Mucosa of gallbladder (tissue), 1 donor: Measurements from ENCODE around the gene HHAT. TPM values are rescaled to one million over a fixed set of nuclear protein-coding genes. Genes with fewer than 3 reads are reported as not detected.

Experiments
- DNase-seq: peaks from one replicate; pipeline ENCODE4 v3.0.0-alpha.2; 2020; ENCODE audit warnings: low spot score
- total RNA-seq: library from RNA; stranded (reverse); gene quantifications from one replicate; pipeline ENCODE4 v1.2.1, GENCODE V29; 2021
- donor health status: DM: no; HTN: no; CAD: no.

HHAT gene
- total RNA-seq, 1 donor from 2014 or later = 14.4 TPM

DNA sequence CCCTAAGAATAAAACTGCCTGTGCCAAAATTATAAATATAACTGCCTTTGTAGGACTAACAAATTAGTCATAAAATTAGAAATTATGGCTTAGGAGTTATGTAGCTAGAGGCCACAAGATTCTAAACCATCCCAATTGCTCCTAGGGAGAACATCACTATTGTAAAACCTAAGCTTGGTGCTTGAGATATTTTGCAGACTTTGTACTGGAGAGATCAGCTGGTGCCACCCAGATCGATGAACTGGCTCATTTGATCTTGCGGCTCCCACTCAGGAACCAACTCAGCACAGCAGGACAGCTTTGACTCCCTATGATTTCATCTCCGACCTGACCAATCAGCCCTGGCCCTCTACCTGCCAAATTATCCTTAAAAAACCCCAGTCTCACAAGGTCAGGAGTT is 30.6 kb downstream of the HHAT start:
- peak; percentile 64 for DNase-seq

DNA sequence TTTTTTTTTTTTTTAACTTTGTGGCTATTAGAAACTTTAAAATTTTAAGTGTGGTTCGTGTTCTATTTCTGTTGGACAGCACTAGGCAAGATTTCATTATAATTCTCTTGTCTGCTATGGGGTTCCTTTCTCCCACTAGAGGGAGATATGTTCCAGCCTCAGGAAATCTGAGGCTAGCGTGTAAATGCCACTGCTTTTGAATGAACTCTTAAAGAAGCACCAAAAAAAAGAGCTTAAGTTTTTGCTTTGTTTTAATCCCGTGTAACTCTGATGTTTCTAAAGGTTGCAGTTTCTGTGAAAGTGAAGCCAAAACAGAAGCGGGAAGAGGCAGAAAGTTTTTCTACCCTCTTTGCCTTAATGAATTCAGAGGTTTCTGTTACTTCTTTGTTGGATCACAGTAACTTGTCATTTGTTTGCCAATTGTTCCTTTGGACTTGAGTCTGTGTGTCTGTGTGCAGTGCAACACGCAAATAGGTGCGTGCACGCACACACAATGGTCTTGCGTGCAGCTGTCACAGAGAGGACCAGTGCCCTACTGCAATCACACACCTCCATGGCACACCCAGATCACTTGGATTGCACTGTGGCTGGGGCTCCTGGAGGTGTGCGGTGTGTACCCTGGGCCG is 32.3 kb downstream of the HHAT start:
- DNase-seq = peak; percentile 19

DNA sequence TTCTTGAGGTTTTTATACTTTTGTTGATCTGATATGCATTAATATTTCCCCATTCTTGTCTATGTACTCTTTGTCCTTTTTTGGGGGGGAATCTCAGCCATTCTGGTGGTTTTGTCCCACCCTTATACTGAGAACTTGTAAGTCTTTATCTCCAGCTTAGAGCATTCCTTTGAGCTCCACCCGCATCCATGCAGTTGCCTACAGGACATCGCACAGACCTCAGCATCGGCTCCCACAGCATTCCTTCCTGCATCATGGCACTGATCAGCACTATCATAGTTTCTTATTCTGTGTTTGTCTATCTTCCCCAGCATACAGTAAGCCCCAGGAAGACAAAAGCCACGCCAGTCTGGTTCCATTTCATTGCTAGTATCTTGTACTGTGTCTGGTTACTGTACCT is 33.0 kb downstream of the HHAT start:
- DNase-seq = no peak

DNA sequence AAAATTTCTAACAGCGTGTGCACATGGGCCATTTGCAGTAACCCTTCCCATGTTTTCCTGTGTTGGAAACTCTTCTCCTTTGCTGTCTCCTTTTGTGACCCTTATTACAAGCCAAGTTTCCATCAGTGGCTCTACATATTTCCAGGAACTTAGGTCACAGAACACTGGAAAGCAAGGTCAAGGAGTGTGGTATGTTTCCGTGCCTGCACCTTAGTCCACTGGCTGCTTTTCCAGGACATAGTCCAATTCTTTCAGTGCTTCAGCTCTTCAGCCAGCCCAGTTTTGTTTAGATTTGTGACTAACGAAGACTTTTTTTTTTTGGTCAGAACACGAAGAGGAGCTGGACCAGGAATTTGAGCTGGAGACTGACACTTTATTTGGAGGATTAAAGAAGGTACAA is 33.8 kb downstream of the HHAT start:
- DNase-seq = peak; percentile 33

DNA sequence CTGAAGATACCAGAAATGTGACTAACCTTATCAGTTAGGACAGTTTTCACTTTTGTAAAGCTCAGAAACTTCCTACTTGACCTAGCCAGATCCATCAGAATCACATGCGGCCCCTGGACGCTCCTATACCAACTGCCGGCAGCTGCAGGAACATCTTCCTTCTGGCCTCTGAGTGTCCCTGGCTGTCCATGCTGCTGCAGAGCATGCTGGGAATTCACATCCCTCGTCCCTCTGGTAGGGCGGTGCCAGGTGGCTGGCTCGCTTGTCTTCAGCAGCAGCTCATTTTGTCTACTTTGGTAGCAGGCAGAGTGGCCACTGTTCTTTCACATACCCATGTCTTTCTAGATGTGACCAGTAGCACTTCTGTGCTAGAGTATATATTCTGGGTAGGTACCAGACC is 34.4 kb downstream of the HHAT start:
- no peak for DNase-seq

DNA sequence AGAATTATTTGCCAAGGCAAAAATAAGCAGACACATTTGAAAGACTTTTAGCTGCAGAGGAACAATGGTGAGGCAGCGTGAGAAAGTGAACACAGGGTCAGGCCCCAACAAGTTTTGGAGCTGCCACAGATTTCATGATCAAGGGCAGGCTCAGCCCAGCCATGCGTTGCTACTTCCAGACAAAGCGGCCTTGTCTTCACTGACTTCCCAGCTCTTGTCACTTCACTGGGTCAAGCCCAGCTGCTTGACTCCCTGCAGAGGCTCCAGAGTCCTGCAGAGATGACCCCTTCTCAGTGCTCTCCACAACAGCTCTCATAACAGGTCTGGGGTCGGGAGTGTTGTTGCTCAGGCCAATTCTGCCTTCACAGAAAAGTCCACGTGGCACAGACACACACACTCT is 35.8 kb downstream of the HHAT start:
- no peak for DNase-seq

DNA sequence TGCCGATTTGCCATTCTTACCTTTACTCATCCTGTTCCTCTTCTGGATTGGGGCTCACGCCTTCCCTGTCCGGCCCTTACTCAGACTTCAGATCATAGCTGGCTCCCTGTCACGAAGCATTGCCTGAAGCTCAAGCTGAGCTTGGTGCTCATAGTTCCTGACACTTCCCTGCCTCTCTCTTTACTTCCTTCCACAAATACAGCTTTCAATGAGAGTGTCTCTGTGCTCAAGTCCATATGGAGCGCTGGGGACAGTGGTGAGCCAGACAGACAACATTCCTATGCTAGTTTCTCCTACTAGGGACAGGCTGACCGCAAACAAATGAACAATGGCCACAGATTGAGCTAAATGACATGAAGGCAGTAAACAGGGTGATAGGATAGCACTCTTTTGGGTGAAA is 38.1 kb downstream of the HHAT start:
- DNase-seq = no peak

DNA sequence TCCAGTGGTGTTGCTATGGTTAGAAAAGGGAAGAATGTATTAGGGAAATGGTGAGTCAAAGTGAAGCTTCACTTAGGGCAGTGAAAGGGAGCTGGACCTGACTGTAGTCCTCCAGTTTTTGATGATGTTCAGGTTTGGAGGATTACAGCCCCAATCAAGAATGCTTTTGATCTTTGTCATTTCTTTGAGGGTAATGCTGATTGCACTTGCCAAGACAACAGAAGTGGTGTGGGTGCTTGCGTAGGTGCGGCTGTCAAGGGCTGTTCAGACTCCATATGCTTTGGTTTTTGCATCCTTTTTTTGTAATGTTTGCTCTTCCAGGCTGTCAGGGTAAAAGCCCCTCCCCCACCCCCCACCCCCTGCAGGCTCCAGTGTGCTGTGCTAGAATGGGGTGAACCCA is 38.9 kb downstream of the HHAT start:
- DNase-seq = no peak

DNA sequence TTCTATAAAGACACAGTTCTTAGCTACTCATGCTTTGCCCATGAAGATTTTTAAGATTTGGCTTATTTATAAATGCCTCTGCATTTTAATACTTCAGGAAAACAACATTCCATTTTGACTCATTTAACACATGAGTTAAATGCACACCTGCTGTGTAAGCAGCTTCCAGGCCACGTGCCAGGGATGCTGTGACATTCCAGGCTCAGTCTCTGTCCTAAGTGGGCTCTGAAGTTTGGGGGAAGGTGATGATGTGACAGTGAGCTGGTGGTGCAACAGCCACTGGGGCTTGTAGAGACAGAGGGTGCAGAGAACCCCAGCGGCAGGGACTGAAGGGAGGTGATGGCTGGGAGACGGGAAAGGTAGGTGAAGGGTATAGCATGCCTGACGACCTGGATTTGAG is 40.7 kb downstream of the HHAT start:
- no peak for DNase-seq

DNA sequence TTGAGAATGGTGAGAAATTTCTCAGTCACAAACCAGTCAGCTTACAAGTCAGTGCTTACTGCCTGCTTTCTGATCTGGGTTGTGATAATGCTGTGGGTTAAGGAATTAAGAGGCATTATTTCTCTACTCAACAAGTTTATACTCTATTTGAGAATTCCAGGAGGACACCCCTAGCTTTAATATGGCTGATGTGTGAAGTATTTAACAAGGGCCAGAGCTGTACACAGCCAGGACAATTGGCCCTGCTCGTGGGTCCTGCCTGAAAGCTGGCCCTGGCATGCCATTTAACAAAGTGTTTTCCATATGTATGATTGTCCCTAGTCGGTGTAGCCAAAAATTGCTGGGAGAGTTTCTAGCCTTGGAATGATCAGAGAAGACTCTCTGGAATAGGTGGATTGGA is 43.2 kb downstream of the HHAT start:
- no peak for DNase-seq

DNA sequence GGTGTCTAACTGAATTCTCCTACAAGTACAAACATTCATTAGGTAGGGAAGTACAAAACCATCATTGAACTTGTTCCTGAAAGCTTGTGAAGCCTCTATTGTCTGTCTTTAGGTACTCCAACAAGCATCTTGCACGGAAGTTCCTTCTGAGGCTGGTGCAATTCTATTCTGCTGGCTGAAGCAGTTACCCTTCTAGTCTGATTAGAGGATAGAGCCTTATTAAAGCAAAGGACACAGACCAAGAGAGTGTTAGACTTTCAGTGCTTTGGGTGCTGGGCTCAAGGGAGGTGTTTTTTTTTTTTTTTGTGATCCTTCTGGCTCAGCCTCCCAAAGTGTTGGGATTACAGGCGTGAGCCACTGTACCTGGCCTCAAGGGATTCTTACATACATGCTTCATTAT is 43.8 kb downstream of the HHAT start:
- no peak for DNase-seq

DNA sequence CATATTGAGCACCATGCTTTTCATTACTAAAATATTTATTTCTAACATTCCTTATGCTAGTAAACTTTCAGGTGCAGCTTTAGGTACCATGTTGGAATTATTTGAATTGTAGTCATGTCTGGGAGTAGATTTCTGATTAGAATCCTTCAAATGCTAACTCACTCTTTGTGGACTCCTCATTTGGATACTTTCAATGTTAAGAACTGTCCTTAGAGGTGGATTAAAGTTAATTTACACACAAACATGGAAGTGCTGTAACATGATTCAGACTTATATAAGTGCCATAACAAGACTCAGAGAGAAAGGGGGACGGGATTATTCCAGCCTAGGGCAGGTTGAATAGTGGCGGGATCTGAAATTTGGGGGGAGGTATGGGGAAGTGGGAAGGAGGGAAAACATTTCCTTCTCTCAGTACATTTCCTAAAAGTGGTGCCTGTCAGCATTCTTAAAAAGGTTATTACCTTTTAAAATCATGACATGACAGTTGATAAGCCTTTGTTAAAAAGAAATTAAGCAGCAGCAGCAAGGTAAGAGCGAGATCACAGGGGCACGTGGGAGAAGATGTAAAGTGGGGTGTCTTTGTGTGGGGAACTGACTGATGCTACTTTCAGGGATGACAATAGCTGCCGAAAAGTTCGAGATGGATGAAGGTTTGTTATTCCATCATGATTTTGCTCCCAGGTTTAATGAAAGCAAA is 44.4 kb downstream of the HHAT start:
- no peak for DNase-seq

DNA sequence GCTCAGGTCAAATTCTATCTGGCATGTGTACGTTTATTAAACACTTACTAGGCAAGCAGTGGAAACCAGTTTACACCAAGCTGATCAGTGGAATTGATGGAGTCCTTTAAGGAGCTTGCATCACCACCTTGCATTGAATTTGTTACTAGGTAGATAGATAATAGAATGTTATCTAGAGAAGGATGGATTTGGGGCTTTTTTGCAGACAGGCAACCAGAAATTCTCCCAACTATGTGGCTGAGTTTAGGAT is 44.9 kb downstream of the HHAT start:
- no peak for DNase-seq

DNA sequence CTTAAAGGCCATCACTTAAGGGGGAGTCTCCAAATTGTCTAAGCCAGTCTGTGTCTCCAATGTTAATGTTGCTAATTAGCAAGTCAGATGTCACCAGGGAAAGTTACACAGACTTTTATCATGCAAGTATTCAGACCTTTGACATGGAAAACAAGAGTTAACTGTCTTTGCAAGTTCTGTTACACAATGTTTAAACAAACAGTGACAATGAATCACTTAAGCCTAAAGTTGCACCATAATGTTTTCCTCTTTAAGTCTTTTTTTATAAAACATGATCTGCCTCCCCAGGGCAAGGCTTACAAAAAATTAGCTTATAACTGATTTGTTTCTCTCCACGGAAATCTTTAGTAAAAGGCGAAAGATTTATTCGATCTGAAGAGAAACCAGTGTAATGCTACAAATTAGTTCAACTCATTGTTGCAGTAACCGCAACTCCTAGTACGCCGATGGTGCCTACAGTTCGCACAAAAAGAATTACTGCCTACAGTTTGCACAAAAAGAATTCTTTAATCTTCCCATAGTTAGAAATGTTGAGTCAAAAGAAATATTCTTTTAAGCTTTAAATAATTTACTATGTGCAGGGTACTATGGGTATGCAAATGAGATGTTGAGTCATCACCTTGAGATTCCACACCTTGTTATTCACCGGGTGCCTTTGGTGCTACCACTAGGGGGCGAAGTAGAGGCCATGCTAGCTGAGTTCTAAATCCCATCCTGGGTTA is 45.3 kb downstream of the HHAT start:
- peak; percentile 22 for DNase-seq

DNA sequence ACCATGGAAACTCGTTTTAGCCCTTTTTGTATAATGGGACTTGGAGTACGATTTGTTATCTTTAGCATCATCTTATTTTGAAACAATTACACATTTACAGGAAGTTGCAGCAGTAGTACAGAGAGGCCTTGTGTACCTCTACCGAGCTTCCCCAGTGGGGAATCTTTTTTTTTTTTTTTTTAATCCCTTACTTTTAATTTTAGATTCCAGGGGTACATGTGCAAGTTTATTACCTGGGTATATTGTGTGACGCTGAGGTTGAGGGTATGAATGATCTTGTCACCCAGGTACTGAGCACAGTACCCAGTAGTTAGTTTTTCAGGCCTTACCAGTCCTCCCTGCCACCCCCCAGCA is 45.9 kb downstream of the HHAT start:
- DNase-seq = no peak

DNA sequence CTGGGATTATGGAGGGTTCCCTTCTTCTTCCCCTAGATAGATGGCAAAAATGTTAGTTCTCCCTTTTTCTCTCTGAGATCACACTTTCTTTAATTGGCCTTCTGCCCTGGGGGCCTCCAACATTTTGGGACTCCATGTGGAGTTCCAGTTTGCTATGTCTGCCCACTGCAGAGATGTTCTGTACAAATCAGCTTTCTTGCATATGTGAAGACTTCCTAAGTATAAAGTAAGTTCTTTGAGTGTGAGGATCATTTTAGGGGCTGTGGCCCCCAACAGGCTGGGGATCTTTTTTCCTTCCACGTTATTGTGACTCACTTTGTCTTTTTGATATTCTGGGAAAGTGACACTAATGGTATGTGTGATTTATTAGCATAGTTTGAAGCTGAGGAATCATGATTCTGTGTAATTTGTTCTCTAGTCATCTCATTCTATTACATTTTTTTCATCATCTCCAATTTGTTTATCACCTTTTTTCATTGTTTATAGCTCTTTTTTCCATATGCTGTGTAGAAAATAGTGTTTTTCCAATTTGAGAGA is 48.2 kb downstream of the HHAT start:
- no peak for DNase-seq

DNA sequence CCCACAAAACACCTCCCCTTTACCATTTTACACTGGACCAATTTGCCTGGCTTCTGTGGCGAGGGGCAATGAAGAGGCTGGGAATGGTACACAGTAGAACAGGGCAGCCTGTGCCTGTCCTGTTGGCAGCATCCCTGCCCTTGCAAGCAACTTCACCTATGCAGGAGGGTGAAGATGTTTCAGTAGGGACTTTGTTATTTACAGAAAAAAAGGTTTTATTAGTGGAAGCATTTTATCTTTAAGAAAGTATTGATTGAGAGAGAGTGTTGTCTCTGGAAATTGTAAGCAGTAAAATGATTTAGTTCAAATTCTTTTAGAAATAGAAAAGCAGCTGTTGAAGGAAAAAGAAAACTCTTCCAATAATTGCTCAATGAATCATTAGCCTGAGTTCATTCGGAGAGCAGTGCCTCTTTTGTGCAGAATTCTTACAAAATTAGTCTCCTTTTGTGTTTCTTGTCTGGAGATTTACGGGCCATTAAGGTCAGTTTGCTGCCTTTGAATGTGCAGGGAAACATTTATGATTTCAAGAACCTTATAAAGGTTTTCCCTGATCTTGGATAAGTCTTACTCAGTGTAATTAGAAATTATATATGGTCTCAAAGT is 49.1 kb downstream of the HHAT start:
- no peak for DNase-seq

DNA sequence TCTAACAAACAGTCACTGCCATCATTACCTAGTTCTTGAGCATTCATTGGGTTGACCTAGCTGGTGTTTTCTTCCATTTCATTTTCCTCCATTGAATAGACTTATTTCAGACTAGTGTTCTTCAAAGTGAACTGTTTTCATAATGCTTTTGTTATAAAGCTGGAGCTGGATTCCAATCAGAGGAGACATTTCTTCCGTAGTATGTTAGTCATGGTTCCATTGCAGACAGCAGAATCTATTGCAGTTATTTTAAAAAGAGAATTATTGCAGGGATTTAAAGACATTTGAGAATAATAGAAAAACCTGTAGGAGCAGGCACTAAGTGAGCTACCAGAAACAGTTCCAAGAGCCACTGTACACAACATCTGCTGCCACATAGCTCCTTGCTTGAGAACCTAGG is 50.0 kb downstream of the HHAT start:
- DNase-seq = no peak

DNA sequence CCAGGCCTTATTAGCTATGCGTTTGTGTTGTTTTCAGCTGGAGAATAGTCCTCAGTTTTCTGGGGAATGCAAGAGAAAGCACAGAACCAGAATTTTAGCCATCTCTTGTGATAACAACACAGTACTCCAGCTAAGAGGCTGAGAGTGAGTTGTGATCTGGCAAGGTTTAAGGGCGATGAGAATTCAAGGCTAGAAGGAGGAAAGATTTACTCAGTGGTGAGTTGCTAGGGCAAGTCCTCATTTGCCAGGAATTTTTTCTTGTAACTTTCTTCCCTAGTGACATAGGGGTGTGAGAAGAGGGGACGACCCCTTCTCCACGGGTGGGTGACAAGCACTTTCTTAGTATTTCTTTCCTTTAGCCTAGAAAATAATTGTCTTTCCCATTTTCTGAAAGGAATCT is 53.2 kb downstream of the HHAT start:
- DNase-seq = no peak

DNA sequence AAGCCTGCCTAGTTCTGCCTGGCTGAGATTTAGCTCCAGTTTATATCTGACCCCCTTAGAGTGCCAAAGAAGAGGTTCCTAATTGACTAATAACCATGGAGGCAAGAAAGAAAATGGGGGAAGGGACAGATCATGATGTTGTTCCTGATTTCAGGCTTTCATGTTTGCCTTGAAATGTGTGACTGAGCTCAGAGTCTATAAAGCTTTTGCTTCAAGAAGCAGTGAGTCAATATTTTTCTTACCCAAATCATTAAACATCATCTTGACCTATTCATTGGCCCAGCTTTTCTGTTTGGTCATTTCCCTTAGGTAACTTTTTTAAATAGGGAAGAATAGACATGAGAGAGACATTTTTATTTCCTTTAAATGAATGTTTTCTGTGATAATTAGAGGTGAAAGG is 55.9 kb downstream of the HHAT start:
- DNase-seq = no peak

DNA sequence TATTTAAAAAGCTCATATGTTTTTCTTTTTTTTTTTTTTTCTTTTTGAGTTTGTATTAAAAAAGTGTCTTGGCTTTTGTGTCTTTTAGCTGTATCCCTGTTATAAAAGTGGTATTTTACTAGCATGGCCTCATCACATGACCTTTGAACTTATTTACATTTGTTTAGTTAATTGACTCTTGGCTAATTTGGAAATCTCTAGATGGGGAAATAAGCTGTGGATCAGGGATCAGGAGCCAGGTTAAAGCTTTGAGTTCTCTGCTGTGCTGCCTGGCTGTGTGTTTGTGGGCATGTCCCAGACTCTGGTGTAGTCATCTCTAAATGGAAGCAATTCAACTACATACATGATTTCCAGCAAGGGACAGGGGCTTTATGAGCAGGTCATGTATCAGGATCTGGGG is 56.5 kb downstream of the HHAT start:
- DNase-seq = no peak

DNA sequence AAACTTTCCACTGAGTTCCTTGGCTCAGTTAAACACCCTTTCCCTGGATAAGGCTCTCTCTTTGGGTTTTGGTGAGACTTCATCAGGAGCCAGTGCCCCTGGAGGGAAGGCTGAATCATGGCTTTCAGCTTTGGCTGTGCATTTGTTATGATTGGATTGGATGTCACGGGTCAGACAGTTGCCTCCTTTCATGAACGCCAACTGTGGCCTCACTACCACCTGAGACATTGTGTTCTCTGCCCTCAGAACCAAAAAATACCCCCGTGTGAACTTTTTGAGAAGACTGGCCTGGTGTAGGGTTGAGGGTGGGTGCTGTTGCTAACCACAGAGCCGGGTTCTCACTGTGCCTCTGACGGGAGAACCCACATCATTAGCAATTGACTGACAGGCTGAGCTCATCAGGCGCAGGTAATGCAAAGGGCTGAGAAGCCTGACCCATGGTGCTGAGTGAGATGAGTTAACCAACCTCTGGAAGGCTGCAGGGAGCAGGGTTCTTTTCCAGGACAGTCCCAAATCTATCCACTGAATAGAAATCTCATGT is 65.6 kb downstream of the HHAT start:
- DNase-seq = no peak

DNA sequence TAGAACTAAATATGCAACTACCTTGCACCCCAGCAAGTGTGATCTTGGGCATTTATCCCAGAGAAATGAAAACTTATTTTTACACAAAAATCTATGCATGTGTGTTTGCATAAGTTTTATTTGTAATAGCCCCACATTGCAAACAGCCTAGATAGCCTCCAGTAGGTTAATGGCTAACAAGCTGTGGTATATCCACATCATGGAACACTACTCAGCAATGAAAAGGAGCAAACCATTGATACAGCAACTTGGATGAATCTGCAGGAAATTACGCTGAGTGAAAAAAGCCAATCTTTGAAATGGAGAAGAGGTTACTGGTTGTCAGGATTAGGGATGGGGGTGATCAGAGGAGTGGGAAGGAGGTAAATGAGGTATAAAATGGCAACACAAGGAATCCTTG is 67.8 kb downstream of the HHAT start:
- DNase-seq = no peak
